CD4-positive, alpha-beta memory T cell (primary cell): ENCODE measurements around the gene PLA2G4B. TPM values are rescaled to one million over a fixed set of nuclear protein-coding genes. Genes with fewer than 3 reads are reported as not detected.

Source experiments
- microRNA-seq: library from miRNA; unstranded; fragments of <30 nt; microRNA quantifications from one replicate; pipeline ENCODE4 v1.2.0, GENCODE V29; 2021; ENCODE audit warnings: borderline replicate concordance, borderline number of aligned reads, borderline microRNAs expressed, mixed read lengths
- polyA plus RNA-seq, 2 donors: library from polyadenylated mRNA; unstranded; fragments of 300-500 nt; fragmentation: Illumina TruSeq; gene quantifications; one replicate each; pipeline ENCODE4 v1.2.3, GENCODE V29; 2021
- total RNA-seq, 2 experiments: library from RNA; stranded (reverse); gene quantifications; one replicate each; pipeline ENCODE4 v1.2.3, GENCODE V29; 2021

PLA2G4B gene
- total and polyA plus RNA-seq, 4 experiments from 2014 or later = 1.5 to 64.9 (median 33.7) TPM

Small RNA genes lying within 50 kb of the gene (microRNA-seq; reads per million reads assigned to microRNA genes)
- not detected for gene MIR4310

Other genes with a start within 250 kb of the PLA2G4B start
- 10 to 100 TPM; 70.1 to 74.9 TPM for gene MGA, start 178.4 kb upstream of the PLA2G4B start, total RNA-seq
- 10 to 100 TPM in 1 of 2 donors, 1 to 10 TPM in 1; 6.6 to 20.7 TPM for gene MGA, start 178.4 kb upstream of the PLA2G4B start, polyA plus RNA-seq
- 10 to 100 TPM; 39.7 to 42.6 TPM for gene MAPKBP1, start 64.4 kb upstream of the PLA2G4B start, total RNA-seq
- 1 to 10 TPM in 1 of 2 donors, under 1 TPM in 1; 0.87 to 3.8 TPM for gene MAPKBP1, start 64.4 kb upstream of the PLA2G4B start, polyA plus RNA-seq
- 10 to 100 TPM; 75.0 to 78.5 TPM for gene JMJD7, start 10.8 kb upstream of the PLA2G4B start, total RNA-seq
- 10 to 100 TPM; 18.7 to 28.0 TPM for gene JMJD7, start 10.8 kb upstream of the PLA2G4B start, polyA plus RNA-seq
- gene SPTBN5, start 55.2 kb downstream of the PLA2G4B start, total RNA-seq = 1 to 10 TPM; 2.4 to 2.7 TPM
- under 1 TPM in 1 of 2 donors, not detected in 1; 0.03 TPM for gene SPTBN5, start 55.2 kb downstream of the PLA2G4B start, polyA plus RNA-seq
- 10 to 100 TPM; 15.2 to 15.6 TPM for gene EHD4, start 133.7 kb downstream of the PLA2G4B start, total RNA-seq
- gene EHD4, start 133.7 kb downstream of the PLA2G4B start, polyA plus RNA-seq = 10 to 100 TPM; 13.9 to 16.4 TPM
- not detected for gene PLA2G4E, start 182.2 kb downstream of the PLA2G4B start, total RNA-seq
- not detected for gene PLA2G4E, start 182.2 kb downstream of the PLA2G4B start, polyA plus RNA-seq